GM12864 (cell line): ENCODE measurements around the gene CBX2.

Experiments
- DNase-seq: peaks from one replicate; pipeline ENCODE4 v3.0.0-alpha.2; 2011; ENCODE audit warnings: low read depth
- H3K4me3 ChIP-seq: 2 replicates; pipeline ENCODE4 v1.5.1; 2011; ENCODE audit warnings: mild to moderate bottlenecking, low read depth, low read length, control low read depth
- TF ChIP-seq, protein P1 (sequence below): IDR thresholded peaks from 2 replicates; pipeline ENCODE4 v1.5.1; 2011; ENCODE audit warnings: low read depth, mild to moderate bottlenecking, moderate library complexity, low read length, control low read depth, inconsistent platforms; ENCODE audit errors: missing control alignments

The CBX2 gene

DNA sequence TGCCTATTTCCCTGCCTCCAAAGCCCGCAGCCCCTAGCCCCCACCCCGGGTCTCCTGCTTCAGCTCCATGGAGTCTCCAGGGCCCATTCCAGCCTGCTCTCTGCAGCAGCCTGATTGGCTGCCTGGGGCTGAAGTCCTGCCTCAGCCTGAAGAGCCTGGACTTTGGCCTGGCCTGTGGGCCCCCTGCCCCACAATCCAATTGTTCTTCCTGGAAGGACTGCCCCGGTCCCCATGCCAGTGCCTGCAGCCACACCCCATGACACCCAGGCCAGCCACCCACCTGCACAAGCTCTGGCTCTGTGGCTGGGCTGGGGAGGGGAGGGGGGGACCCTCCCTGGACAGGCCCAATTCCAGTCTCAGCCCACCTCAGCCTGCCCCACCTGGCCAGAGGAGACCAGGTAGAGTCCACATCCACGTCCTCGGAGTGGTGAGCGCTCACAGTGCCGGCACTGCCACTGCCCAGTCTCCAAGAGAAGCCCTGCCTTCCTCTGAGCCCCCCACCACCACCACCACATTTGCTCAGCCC lies 34.9 kb upstream of the CBX2 start:
- TF ChIP-seq, protein P1, sequence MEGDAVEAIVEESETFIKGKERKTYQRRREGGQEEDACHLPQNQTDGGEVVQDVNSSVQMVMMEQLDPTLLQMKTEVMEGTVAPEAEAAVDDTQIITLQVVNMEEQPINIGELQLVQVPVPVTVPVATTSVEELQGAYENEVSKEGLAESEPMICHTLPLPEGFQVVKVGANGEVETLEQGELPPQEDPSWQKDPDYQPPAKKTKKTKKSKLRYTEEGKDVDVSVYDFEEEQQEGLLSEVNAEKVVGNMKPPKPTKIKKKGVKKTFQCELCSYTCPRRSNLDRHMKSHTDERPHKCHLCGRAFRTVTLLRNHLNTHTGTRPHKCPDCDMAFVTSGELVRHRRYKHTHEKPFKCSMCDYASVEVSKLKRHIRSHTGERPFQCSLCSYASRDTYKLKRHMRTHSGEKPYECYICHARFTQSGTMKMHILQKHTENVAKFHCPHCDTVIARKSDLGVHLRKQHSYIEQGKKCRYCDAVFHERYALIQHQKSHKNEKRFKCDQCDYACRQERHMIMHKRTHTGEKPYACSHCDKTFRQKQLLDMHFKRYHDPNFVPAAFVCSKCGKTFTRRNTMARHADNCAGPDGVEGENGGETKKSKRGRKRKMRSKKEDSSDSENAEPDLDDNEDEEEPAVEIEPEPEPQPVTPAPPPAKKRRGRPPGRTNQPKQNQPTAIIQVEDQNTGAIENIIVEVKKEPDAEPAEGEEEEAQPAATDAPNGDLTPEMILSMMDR = no peak
- no peak for DNase-seq
- no peak overlapping the region for H3K4me3 ChIP-seq

DNA sequence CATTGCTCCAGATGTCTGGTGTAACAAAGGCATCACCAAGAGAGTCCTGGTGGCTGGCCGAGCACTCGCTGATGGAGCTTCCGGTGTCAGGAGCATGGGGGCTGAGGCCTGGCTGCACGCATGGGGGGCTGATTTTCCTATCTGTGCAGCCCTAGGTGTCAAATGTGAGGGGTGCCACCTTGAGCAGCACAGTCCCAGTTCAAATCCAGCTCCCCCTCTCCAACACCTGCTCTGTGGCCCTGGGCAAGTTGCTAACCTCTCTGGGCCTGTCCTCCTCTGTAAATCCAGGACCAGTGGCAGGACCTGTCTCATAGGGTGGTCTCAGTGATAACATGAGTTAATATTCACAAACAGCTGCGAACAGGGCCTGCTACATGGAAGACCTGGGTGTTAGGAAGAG lies 34.3 kb upstream of the CBX2 start:
- no peak for DNase-seq
- no peak overlapping the region for H3K4me3 ChIP-seq
- TF ChIP-seq, protein P1 = no peak

- H3K4me3 ChIP-seq = no peak overlapping the region
- DNase-seq = no peak
- TF ChIP-seq, protein P1 = no peak
Measured at GRCh38 chr17:79745641-79746105, 32.3 kb upstream of the CBX2 start.

GRCh38 chr17:79746889-79747507 lies 30.9 kb upstream of the CBX2 start:
- H3K4me3 ChIP-seq = no peak overlapping the region
- DNase-seq = no peak
- TF ChIP-seq, protein P1 = no peak

DNA sequence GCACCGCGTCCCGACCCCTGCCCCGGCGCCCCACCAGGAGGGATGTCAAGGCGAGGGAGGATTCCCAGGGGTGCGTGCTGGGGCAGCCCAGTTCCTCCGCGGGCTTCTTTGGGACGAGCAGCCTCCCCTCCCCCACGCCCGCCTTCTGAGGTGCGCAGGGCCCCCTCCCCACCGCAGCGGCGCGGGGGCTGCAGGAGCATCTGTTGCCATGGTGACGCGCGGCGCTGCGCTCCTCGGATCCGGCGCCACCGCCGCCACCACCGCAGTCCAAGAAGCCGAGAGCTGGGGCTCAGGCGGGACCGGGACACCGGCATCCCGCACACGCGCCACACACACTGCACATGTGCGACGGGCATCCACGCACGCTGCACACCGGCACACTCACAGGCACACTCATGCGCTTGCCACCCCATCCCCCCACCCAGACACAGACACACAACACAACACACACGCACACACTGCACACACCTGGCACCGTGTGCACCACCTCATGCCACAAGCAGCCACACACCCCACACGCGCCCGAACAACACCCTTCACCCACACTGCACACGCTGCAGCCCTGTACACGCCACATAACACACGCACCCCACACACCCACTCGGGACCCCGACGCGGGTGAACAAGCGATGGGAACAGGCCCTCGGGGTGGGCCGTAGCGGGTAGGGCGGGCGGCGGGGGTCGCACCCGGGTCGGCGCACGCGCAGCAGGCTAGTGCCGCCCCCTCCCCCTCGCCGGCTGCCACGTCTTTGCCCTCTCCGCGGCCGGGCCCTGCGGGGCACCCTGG lies 30.2 kb upstream of the CBX2 start:
- TF ChIP-seq, protein P1 = no peak
- H3K4me3 ChIP-seq = no peak overlapping the region
- DNase-seq = no peak

- TF ChIP-seq, protein P1 = no peak
- no peak for DNase-seq
- H3K4me3 ChIP-seq = no peak overlapping the region
Measured at GRCh38 chr17:79748295-79749099, 29.5 kb upstream of the CBX2 start.
